ENCODE data around the gene ZNF33A.
"Not testable (repeated sequence)": the region's sequence is repeated elsewhere in the genome, so short reads cannot be mapped to it uniquely, and the experiment has no call there.

The ZNF33A gene

DNA sequence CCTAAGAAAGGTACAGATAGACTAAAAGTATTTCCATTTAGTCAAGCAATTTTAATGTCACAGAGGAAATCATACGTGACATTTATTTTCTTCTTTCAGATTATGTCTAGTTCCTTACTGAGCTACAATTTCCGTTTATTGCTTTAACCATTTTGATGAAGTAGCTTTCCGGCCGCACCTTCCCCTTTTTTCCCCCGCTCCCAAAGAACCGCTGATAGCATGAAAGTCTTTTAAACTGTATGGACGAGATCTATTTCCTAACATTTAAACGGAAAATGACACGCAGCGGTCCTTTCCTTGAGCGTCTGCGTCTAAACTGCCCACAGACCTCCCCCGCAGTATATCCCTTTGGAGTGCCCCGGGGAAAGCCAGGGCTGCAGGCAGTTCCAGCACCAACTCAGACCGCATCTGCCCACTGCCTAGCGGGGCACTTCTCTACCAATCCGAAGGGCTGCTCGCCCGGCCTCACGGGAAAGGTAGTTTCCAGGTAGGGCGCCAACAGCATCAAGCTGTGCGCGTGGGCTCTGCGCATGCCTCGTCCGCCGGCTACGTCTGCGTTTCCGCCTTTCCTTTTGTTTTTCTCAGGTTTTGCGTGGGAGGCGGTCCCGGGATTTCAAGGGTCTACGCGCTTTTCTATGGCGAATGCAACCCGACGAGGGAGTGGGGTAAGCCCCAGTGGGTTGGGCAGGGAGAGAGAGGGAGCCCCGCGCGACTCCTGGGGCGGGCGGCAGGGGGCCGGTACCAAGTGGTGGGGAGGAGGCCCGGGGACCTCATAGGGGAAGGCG lies at the start of gene ZNF33A:
TSS of gene ZNF33A (plus strand) at position 557 of the 785 bp plus-strand sequence. CDS start 1,667 bp downstream, outside the sequence.
- peak; percentile 77 to 89 for DNase-seq (ENCODE audit: extremely low read depth in 1 of 2, low read depth in 1 of 2)

DNA sequence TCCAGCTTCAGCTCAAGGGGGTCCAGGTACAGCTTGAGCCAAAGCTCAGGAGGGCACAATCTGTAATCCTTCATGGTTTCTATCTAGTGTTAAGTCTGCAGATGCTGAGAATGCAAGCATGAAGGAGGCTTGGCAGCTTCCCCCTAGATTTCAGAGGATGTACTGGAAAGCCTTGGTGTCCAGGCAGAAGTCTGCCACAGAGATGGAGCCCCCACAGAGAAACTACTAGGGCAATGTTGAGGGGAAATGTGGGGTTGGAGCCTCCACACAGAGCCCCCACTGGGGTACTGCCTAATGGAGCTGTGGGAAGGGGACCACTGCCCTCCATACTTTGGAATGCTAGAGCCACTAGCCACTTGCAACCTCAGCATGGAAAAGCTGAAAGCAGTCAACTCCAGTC lies 45.5 kb upstream of the ZNF33A start:
- no peak for DNase-seq (ENCODE audit: extremely low read depth in 1 of 2, low read depth in 1 of 2)

DNA sequence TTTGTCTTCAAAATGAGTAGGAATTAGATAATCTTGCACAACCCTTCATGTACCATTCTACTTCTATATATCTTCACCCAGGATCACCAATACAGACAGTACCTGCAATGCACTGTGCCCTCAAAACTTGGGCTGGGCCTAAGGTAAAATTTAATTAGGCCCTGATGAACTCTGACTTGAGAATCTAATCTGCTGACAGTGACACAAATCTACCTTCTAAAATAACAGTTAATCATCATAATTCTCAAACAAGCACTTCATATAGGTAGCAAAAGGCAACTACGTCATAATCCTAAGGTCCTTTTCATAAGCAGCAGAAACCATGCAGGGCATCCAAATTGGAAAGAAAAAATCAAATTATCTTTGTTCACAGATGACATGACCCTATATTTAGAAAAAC lies 38.1 kb upstream of the ZNF33A start:
- DNase-seq (ENCODE audit: extremely low read depth in 1 of 2, low read depth in 1 of 2), result no peak

DNA sequence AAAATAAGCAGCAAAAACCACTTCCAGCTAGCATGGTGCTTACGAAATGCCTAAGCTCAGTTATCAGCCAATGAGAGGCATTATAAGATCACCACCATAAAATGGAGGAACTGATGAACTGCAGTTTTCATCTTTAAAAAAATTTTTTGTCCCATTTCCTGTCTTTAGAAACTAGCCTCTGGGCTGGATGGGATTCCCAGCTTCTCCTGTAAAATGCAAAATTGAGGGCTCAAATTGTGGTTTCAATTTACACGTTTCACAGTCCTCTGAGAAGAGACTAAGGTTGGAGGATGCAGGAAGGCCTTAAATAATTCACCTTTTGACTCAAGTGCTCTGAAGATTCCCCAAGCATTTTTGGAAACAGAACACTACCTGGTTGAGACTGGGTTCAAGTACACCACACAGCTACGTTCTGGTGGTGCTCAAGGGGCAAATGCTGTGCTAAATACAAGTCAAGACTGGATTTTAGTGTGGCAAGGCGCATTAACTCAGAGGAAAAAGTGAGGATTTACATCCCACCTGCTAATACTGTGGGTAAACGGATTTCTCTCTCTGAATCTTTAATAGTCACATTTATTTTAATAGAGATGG lies 35.0 kb upstream of the ZNF33A start:
- DNase-seq (ENCODE audit: extremely low read depth in 1 of 2, low read depth in 1 of 2), result no peak

GRCh38 chr10:37976091-37976879 lies 34.2 kb upstream of the ZNF33A start, which contains the start of gene ZNF25:
Gene ZNF25, minus strand, starts transcription at chr10:37976647. Its CDS starts 4,925 bp downstream, at chr10:37971722.
- DNase-seq (ENCODE audit: extremely low read depth in 1 of 2, low read depth in 1 of 2), result peak; percentile 93 to 96

- no peak for DNase-seq (ENCODE audit: extremely low read depth in 1 of 2, low read depth in 1 of 2)
Measured at GRCh38 chr10:37976880-37977203, 33.6 kb upstream of the ZNF33A start.

GRCh38 chr10:37991655-37992054 lies 18.8 kb upstream of the ZNF33A start:
- DNase-seq (ENCODE audit: extremely low read depth in 1 of 2, low read depth in 1 of 2), result no peak

GRCh38 chr10:37992083-37992482 lies 18.4 kb upstream of the ZNF33A start:
- no peak for DNase-seq (ENCODE audit: extremely low read depth in 1 of 2, low read depth in 1 of 2)

DNA sequence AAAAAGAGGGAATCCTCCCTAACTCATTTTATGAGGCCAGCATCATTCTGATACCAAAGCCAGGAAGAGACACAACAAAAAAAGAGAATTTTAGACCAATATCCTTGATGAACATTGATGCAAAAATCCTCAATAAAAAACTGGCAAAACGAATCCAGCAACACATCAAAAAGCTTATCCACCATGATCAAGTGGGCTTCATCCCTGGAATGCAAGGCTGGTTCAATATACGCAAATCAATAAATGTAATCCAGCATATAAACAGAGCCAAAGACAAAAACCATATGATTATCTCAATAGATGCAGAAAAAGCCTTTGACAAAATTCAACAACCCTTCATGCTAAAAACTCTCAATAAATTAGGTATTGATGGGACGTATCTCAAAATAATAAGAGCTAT lies 11.6 kb upstream of the ZNF33A start:
- not testable (repeated sequence) for DNase-seq (ENCODE audit: extremely low read depth in 1 of 2, low read depth in 1 of 2)

DNA sequence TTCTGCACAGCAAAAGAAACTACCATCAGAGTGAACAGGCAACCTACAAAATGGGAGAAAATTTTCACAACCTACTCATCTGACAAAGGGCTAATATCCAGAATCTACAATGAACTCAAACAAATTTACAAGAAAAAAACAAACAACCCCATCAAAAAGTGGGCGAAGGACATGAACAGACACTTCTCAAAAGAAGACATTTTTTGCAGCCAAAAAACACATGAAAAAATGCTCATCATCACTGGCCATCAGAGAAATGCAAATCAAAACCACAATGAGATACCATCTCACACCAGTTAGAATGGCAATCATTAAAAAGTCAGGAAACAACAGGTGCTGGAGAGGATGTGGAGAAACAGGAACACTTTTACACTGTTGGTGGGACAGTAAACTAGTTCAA lies 10.0 kb upstream of the ZNF33A start:
- not testable (repeated sequence) for DNase-seq (ENCODE audit: extremely low read depth in 1 of 2, low read depth in 1 of 2)

- DNase-seq (ENCODE audit: extremely low read depth in 1 of 2, low read depth in 1 of 2), result no peak
Measured at GRCh38 chr10:38003026-38003425, 7.4 kb upstream of the ZNF33A start.

DNA sequence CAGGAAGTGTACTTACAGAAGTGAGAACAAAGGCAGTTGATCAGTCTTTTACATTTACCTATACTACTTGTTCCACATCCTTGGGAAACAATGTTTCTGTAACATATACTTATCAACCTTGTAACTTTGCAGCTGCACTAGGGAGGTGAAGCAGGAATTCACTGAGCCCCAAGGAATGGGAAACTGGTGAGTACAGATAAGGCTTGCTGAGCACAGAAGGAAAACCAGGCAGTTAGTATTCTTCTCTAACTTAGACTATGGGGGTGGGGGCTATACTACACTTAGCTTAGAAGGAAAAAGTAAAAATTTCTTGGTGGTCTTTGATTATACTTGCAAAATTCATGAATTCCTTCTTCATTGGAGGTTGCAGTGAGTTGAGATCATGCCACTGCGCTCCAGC lies 6.9 kb upstream of the ZNF33A start:
- no peak for DNase-seq (ENCODE audit: extremely low read depth in 1 of 2, low read depth in 1 of 2)

GRCh38 chr10:38007551-38007950 lies 2.9 kb upstream of the ZNF33A start:
- DNase-seq (ENCODE audit: extremely low read depth in 1 of 2, low read depth in 1 of 2), result no peak

GRCh38 chr10:38007991-38008390 lies 2.5 kb upstream of the ZNF33A start:
- no peak for DNase-seq (ENCODE audit: extremely low read depth in 1 of 2, low read depth in 1 of 2)

DNA sequence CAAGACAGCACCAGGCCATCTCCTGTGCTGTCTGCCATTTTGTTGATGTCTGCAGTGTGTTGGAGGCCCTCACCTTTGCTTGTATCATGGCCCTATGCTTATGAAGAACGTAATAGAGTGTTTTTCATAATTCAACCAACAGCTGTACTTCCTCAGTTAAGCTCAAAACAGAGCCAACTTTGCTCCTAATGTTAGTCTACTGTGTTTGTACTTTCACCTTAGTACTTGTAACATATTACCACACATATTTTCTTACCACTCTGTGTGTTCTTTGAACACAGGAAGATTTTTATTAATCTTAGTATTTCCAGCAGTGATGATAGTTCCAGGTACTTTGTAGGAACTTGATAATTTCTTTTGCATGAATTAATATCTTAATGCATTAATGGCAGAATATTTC lies 5.9 kb downstream of the ZNF33A start:
- DNase-seq (ENCODE audit: extremely low read depth in 1 of 2, low read depth in 1 of 2), result no peak

GRCh38 chr10:38019124-38019523 lies 8.6 kb downstream of the ZNF33A start:
- DNase-seq (ENCODE audit: extremely low read depth in 1 of 2, low read depth in 1 of 2), result not testable (repeated sequence)

GRCh38 chr10:38025283-38025682 lies 14.8 kb downstream of the ZNF33A start:
- DNase-seq (ENCODE audit: extremely low read depth in 1 of 2, low read depth in 1 of 2), result no peak

GRCh38 chr10:38027986-38028385 lies 17.5 kb downstream of the ZNF33A start:
- no peak for DNase-seq (ENCODE audit: extremely low read depth in 1 of 2, low read depth in 1 of 2)

DNA sequence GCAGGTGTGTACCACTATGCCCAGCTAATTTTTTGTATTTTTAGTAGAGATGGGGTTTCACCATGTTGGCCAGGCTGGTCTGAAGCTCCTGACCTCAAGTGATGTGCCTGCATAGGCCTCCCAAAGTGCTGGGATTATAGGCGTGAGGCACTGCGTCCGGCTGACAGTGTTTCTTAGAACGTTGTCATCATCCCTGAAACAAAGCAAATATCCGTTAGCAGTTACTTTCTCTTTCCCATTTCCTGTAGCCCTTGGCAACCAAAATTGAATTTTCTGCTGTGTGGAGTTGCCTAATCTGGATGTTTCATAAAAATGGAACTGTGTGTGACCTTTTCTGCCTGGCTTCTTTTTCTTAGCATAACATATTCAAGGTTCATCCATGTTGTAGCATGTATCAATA lies 22.4 kb downstream of the ZNF33A start:
- DNase-seq (ENCODE audit: extremely low read depth in 1 of 2, low read depth in 1 of 2), result no peak

DNA sequence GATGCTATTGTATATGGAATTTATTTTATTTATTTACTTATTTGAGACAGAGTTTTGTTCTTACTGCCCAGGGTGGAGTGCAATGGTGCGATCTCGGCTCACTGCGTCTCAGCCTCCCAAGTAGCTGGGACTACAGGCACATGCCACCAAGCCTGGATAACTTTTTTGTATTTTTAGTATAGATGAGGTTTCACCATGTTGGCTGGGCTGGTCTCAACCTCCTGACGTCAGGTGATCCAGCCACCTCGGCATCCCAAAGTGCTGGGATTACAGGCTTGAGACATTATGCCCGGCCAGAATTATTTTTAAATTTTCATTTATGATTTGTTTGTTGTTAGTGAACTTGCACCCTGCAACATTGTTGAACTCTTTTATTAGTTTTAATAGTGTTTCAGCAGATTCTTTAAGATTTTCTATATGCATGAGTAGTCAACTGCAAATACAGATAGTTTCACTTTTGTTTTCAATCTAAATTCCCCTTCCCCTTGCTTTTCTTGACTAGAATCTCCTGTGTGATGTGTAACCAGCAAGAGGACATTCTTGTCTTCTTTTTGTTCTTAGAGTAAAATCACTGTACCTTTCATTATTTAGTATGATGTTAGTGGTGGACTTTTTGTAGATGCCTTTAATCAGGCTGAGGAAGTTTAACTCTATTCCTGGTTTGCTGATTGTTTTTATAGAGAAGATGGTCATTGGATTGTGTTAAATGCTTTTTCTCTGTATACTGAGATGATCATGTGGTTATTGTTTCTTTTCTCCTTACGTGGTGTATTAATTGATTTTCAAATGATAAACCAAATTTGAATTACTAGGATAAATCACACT lies 27.8 kb downstream of the ZNF33A start:
- no peak for DNase-seq (ENCODE audit: extremely low read depth in 1 of 2, low read depth in 1 of 2)

GRCh38 chr10:38038932-38039245 lies 28.4 kb downstream of the ZNF33A start:
- no peak for DNase-seq (ENCODE audit: extremely low read depth in 1 of 2, low read depth in 1 of 2)

All from stimulated activated CD8-positive, alpha-beta memory T cell treated with anti-CD3 and anti-CD28 coated beads, Interleukin-7, amount 100 ng/mL, for 48 hours (primary cell).